Measurements from ENCODE around the gene TBC1D5.
A peak's percentile ranks its signal among the peaks of the same experiment; 100 is the strongest.

TBC1D5 gene

GRCh38 chr3:17194116-17194515, 548.3 kb downstream of the TBC1D5 start:
- DNase-seq = no peak

DNA sequence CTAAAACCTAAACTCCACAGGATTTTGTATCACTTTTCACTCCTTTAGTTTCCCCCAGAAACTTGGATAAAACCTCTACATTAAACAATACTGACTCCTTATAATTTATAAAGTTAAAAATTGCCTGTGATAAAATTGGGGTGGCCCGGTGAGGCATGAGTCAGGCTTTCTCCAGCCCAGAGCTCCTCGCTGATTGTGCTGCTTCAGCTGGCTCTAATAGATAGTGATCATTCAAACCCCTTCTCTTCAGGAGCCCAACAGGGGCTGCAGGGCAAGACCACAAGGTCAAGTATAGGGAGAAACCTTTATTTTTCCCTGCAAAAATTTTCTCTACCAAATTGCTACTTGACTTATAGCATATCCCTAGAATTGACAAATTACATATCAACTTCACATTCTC, 549.4 kb downstream of the TBC1D5 start:
- no peak for DNase-seq

DNA sequence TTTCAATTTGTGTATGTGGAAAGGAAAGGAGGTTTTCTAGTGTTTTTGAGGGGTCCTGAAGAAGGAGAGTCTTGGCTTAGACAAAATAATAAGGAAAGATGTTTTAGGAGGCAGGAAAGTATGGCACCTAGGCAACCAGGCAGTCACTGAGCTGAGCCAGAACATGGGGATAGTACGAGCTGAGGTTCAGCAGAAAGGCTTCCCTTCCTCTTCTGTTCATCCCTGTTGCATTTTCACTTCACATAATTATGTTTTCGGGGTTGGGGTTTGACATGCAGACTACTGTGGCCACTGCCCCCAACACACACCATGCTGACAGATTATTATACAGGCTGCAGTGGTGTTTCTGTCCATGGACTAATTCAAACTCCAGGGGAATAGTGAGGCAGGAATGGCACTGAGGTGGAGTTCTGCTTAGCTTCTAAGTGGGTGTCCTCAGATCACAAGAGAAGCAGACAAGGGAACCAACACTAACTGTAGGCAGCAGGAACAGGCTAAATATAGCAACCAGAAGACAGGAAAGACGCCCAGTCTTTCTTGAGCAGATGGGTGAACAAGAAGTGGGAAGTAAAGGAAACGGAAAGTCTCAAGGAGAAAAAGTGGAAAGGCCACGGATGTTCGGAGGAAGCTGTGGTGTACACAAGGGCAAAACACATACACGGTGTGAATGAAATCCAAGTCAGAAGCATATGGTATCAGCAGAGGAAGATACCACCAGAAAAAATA, 551.9 kb downstream of the TBC1D5 start:
- DNase-seq = no peak

DNA sequence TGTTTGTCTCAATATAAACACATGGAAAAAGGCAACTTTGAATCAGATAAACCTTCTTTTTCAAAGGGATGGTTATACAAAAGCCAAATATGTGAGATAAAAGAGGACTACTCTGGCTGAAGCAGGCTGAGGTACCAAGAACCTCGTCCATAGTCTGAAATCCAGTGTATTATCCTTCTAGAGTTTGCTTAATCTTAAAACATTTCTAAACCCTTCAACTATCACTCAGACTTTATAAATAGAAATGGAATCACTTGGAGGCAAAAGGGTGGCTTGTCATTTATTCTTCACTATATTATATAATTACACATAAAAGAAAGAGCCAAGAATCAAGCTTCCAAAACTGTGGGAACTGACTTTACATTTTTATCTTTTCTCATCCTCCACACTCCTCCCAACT, 554.1 kb downstream of the TBC1D5 start:
- no peak for DNase-seq

GRCh38 chr3:17187589-17188184, 554.7 kb downstream of the TBC1D5 start:
- DNase-seq = no peak

DNA sequence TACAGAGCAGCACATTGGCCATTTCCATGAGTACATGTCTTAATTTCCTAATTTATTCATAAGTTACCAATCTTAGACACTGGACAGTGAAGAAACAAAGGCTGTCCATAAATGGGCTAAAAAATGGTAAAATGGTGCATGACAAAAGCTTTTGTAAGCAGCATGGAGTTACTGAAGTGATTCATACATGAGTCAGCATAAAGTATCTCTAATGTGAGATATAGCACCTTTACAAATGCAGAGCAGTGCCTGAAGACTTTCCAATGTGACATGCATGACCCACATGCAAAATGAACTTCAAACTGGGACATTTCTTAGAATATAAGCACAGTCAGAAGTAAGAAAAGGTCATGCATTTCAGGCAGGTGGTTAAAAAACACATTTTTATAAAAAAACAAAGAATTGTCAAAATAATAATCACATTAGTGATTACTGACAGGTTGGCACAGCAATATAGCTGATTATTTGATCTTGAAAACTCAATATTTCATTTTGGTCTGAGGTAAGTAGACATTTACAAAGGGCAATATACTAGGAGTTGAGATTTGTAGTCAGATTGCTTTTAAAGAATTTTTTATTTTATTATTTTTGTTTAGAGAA, 558.4 kb downstream of the TBC1D5 start:
- no peak for DNase-seq

- peak; percentile 11 for DNase-seq
Measured at GRCh38 chr3:17182166-17182565, 560.3 kb downstream of the TBC1D5 start.

DNA sequence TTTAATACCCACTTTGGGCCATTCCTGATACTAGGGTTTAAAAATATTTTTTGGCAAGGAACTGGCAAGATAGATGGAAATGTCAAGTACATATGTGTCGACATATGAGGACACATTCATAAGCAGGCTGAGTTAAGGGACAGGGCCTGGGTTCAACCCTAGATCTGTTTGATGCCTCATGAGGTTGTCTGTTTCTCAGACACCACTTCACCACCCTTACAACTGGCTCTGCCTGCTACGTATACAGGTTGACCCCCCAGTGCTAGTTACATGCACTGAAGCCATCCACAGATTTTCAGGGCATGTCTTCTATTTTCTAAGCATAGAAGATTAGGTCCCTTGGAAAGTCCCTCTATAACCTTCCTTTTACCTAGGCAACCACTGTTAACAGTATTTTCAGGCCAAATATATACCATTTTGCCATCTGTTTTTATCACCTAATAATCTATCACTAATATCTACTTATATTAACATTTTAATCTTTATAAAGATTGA, 561.0 kb downstream of the TBC1D5 start:
- no peak for DNase-seq

GRCh38 chr3:17179381-17180205, 562.8 kb downstream of the TBC1D5 start:
- DNase-seq = peak; percentile 65

GRCh38 chr3:17176757-17177156, 565.7 kb downstream of the TBC1D5 start:
- DNase-seq = no peak

DNA sequence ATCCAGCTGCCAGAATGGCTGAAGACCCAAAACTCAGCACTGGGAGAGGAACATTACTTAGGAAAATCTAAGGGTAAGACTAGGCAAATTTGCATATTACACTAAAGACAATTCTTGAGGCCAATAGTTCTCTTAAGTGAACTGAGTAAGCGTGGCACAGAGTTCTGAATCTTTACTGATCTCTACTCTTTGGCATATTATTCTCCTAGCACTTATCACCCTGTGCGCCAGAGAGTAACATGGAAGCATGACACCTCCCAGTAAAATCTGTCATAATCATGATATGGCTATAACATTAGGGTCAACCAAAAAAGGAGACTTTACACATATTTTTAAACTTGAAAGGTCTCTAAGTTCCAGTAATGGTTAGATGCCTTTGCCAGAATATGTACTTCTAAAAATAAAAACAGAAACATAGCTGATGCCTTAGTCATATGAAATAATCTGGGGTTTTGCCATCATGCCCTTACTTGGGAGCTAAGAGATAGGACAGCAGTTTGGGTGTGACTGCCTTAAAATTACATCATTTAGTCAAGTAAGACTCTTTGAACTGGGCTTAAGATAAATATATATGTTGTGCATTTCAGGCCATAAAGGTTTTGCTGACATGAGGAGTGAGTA, 567.1 kb downstream of the TBC1D5 start:
- no peak for DNase-seq

GRCh38 chr3:17166369-17166768, 576.1 kb downstream of the TBC1D5 start:
- no peak for DNase-seq

- no peak for DNase-seq
Measured at GRCh38 chr3:17162116-17162515, 580.3 kb downstream of the TBC1D5 start.

DNA sequence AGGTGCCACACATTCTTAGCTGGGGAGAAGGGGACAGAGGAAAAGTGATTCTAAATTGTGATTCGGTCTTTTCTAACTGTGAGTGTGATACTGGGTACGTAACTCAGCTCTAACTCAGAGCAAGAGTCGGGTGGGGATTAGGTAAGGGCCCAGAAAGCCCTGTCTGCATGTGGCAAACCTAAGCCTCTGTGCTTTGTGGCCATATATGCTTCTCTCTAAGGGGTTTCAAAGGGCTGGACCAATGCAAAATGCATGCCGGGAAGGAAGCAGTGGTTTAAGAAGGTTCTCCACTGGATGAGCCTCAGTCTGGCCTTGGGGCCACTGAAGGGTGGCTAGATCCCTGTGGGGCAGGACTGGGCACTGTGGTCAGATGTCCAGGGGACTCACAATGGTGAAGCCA, 581.8 kb downstream of the TBC1D5 start:
- no peak for DNase-seq

DNA sequence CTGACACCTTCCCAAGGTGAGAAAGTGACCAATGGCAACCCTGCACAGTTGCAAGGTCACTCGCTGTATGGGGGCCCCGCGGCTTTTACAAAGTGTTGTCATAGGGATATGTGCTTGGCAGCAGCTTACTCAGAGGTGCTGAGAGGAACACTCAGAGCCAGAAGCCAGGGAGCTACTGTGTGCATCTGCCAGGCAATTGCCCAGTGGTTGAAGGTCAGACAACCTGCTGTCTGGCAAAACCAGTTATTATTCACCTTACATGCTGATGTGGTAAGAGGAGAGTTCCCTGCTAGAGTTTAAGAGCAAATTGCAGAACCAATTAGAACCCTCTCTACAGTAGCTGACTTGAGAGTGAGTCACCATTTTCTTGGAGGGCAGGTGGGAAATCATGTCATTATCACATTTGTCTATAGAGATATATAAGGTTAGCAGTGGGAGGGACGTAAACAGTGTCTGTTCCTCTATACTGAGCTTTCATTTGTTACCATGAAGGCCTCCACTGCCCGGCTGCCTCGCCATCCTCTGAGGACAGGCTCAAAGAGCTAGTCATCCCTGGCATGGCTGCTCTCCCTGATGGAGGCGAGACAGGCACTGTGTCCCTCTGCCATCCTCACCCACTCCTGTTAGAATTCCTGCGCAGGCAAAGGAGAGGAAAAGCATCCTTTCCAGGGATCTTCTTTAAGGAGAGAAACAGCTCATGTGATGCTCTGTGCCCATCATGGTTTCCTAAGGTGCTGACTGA, 583.3 kb downstream of the TBC1D5 start:
- no peak for DNase-seq

GRCh38 chr3:17157713-17158112, 584.7 kb downstream of the TBC1D5 start:
- no peak for DNase-seq

GRCh38 chr3:17156864-17157263, 585.6 kb downstream of the TBC1D5 start:
- no peak for DNase-seq

DNA sequence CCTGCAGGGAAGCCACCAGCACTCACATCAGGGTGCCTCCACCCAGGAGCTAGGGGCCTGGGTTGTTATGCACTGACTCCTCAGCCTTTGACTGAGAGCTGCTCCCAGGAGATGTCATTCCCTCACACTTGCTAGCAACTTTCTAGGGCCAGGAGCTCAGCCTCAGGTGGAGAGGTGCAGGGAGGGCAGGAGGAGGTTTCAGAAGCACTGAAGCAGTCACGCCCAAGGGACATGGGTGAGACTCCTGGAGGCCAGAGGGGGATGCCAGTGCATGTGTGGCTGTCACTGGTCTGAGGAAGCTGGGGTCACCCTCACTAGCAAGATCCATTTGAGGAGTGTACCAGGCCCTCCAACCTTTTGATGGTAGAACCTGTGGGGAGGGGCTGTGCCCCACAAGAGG, 586.5 kb downstream of the TBC1D5 start:
- no peak for DNase-seq

- DNase-seq = peak; percentile 4
Measured at GRCh38 chr3:17154941-17155340, 587.5 kb downstream of the TBC1D5 start.

DNA sequence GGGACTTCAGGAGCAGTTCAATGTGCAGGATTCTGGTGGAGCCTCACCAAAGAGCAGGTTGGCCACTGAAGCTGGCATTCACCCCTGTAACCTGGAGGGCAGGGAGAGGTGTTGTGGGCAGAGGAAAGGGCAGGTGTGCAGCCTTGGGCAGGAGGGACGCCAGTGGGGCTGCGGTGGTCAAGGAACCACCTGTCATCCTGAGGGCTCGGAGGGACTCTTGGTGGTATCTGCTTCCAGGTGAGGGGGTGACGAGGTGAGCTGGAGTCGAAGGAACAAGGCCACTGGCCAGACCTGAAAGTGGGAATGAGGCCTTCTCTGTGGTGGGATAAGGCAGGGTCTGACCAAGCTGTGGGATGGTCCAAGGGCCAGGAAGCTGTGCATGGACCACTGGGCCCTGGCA, 588.2 kb downstream of the TBC1D5 start:
- no peak for DNase-seq

DNA sequence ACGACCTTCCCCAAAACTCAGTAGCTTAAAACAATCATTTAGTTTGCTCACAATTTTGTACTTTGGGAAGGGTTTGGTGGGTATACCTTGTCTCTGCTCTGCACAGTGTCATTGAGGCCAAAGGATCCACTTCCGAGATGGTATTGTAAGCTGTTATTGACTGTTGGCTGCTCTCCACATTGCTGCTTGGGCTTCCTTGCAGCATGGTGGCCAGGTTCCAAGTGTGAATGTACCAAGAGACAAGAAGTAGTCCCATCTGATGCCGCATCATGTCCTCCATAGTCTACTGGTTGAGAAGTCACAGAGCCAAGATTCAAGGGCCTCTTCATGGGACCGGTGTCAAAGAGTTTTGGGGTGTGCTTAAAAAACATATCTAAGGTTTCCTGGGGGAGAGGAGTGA, 589.2 kb downstream of the TBC1D5 start:
- no peak for DNase-seq

Data from CD4-positive, alpha-beta T cell treated with Interleukin-17A for 1 hour (primary cell).